Testis (tissue), 2 donors: Measurements from ENCODE around the gene HSFX2.
"Not testable (repeated sequence)": the region's sequence is repeated elsewhere in the genome, so short reads cannot be mapped to it uniquely, and the experiment has no call there.

ENCODE experiments used
- POLR2A ChIP-seq: fragments of 450-650 bp; IDR thresholded peaks from one replicate; pipeline ENCODE4 v1.6.1; 2017; ENCODE audit warnings: antibody characterized with exemption, mild to moderate bottlenecking, moderate library complexity
- TF ChIP-seq, protein P1 (sequence below), 3 experiments: fragments of 450-650 bp in 2 of 3; fragments of 200-600 bp in 1 of 3; sonication (generic) in 1 of 3; IDR thresholded peaks; one replicate each; pipeline ENCODE4 v1.5.1; 2016 to 2019; ENCODE audit warnings: antibody characterized with exemption in 3 of 3, mild to moderate bottlenecking in 2 of 3, moderate library complexity in 1 of 3

DNA sequence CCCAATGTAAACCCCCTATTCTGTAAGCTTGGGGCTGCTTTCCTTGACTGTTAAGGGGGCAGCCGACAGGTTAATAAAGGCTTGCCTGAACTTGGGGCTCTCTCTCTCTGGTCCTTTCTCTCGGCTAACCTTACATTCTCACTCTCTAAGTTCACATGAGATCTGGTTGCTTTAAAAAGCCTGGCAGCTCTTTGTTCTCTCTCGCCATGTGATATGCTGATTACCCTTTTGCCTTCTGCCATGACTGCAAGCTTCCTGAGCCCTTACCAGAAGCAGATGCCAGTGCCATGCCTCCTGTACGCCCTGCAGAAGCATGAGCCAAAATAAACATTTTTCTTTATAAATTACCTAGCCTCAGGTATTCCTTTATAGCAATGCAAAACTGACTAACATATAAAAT, 39.9 kb downstream of the HSFX2 start:
- TF ChIP-seq, protein P1, sequence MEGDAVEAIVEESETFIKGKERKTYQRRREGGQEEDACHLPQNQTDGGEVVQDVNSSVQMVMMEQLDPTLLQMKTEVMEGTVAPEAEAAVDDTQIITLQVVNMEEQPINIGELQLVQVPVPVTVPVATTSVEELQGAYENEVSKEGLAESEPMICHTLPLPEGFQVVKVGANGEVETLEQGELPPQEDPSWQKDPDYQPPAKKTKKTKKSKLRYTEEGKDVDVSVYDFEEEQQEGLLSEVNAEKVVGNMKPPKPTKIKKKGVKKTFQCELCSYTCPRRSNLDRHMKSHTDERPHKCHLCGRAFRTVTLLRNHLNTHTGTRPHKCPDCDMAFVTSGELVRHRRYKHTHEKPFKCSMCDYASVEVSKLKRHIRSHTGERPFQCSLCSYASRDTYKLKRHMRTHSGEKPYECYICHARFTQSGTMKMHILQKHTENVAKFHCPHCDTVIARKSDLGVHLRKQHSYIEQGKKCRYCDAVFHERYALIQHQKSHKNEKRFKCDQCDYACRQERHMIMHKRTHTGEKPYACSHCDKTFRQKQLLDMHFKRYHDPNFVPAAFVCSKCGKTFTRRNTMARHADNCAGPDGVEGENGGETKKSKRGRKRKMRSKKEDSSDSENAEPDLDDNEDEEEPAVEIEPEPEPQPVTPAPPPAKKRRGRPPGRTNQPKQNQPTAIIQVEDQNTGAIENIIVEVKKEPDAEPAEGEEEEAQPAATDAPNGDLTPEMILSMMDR (IDR thresholded peaks at IDR 0.05) = not testable (repeated sequence)
- not testable (repeated sequence) for TF ChIP-seq POLR2A
